ENCODE data around the gene INPP5J.

DNA sequence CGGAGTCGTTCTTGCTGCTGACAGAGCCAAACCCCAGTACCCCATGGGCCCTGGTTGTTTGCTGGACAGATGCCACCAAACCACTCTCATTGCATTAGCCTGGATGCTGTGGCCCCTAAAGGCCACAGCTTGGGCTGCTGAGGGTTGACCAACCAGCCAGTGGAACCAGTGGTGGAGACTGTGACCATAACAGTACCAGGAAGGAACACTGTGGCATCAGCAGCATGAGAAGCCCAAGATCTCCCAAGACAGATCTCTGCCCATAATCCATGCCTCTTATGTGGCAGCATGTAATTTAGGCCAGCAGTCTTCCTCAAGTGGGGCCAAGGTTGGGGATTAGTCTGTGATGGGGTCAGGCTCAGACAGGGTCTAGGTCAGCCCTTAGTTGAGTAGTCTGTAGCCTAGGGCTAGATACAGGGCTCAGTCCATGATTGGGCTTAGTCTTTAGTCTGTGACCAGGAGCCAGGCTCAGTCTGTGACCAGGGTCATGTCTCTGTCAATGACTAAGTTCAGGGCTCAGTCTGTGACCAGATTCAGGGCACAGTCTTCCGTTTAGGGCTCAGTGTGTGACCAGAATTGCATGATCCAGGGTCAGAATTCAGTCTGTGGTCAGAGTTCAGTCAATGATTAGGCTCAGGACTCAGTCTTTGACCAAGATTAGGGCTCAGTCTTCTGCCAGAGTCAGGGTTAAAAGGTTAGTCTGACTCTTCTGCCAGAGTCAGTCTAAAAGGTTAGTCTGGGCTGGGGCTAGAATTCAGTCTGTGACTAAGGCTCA is 4.5 kb upstream of the INPP5J start:
- TF ChIP-seq, protein P1, sequence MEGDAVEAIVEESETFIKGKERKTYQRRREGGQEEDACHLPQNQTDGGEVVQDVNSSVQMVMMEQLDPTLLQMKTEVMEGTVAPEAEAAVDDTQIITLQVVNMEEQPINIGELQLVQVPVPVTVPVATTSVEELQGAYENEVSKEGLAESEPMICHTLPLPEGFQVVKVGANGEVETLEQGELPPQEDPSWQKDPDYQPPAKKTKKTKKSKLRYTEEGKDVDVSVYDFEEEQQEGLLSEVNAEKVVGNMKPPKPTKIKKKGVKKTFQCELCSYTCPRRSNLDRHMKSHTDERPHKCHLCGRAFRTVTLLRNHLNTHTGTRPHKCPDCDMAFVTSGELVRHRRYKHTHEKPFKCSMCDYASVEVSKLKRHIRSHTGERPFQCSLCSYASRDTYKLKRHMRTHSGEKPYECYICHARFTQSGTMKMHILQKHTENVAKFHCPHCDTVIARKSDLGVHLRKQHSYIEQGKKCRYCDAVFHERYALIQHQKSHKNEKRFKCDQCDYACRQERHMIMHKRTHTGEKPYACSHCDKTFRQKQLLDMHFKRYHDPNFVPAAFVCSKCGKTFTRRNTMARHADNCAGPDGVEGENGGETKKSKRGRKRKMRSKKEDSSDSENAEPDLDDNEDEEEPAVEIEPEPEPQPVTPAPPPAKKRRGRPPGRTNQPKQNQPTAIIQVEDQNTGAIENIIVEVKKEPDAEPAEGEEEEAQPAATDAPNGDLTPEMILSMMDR (optimal IDR thresholded peaks at IDR 0.05 in 1 of 3, IDR thresholded peaks at IDR 0.05 in 1 of 3, conservative IDR thresholded peaks at IDR 0.05 in 1 of 3; ENCODE audit: extremely low read depth in 1 of 3, insufficient read depth in 2 of 3, low read length in 3 of 3) = no peak
- no peak for TF ChIP-seq EZH2 (IDR thresholded peaks at IDR 0.05; ENCODE audit: low read length)

All from keratinocyte (primary cell).